Raji (cell line): ENCODE measurements around the gene HSPA12B.

ENCODE experiments used
- POLR2A ChIP-seq: IDR thresholded peaks from 2 replicates; pipeline ENCODE4 v1.6.1; 2011; ENCODE audit warnings: low read depth, low read length, control low read depth; ENCODE audit not compliant: insufficient read depth

The HSPA12B gene

GRCh38 chr20:3731944-3732326 lies 550 bp upstream of the HSPA12B start:
- no peak for TF ChIP-seq POLR2A

- TF ChIP-seq POLR2A = no peak
These were observed 872 bp downstream of the HSPA12B start for GRCh38 chr20:3733119-3733995.

GRCh38 chr20:3734111-3734843 lies 1.8 kb downstream of the HSPA12B start:
- TF ChIP-seq POLR2A = no peak

GRCh38 chr20:3735768-3736167 lies 3.3 kb downstream of the HSPA12B start:
- no peak for TF ChIP-seq POLR2A

GRCh38 chr20:3738111-3739053 lies 5.9 kb downstream of the HSPA12B start:
- TF ChIP-seq POLR2A = no peak

- TF ChIP-seq POLR2A = no peak
These were observed 6.8 kb downstream of the HSPA12B start for GRCh38 chr20:3739054-3739925.

- TF ChIP-seq POLR2A = no peak
These were observed 7.5 kb downstream of the HSPA12B start for GRCh38 chr20:3739926-3740451.

- no peak for TF ChIP-seq POLR2A
These were observed 8.3 kb downstream of the HSPA12B start for GRCh38 chr20:3740615-3741301.

- no peak for TF ChIP-seq POLR2A
These were observed 9.5 kb downstream of the HSPA12B start for GRCh38 chr20:3741836-3742458.

- no peak for TF ChIP-seq POLR2A
These were observed 10.8 kb downstream of the HSPA12B start for GRCh38 chr20:3743251-3743650.

GRCh38 chr20:3744037-3744436 lies 11.6 kb downstream of the HSPA12B start:
- TF ChIP-seq POLR2A = no peak

GRCh38 chr20:3744806-3745685 lies 12.6 kb downstream of the HSPA12B start:
- TF ChIP-seq POLR2A = no peak
